ENCODE results near the gene NPEPPS. TPM values are rescaled to one million over a fixed set of nuclear protein-coding genes. Genes with fewer than 3 reads are reported as not detected.
A peak's percentile ranks its signal among the peaks of the same experiment; 100 is the strongest.

NPEPPS gene
- total and polyA plus RNA-seq, 9 donors: 55.2 to 178 (median 104) TPM

- H3K27me3 ChIP-seq: no peaks in the 10 kb centered on the region
- peaks cover 3% of the 10 kb centered on the region for H3K4me1 ChIP-seq (ENCODE audit: insufficient read depth)
- no peaks in the 10 kb centered on the region for H3K36me3 ChIP-seq
- no peak overlapping the region for H3K4me3 ChIP-seq
- WGBS, 3 donors: 42 to 45% (median 44%) methylated on average over 6 of the region's 6 CpGs
- no peak for DNase-seq
- intact Hi-C loops (cut with DNase I): no loop called here
- no peaks in the 10 kb centered on the region for H3K9me3 ChIP-seq
- no peak overlapping the region for H3K27ac ChIP-seq
- TF ChIP-seq EP300 (IDR thresholded peaks at IDR 0.05) (no peak), CTCF (IDR thresholded peaks at IDR 0.05) (no peak), POLR2A (IDR thresholded peaks at IDR 0.05) (no peak)
Measured at GRCh38 chr17:47654991-47655390, 124.1 kb downstream of the NPEPPS start.

- 56 to 70% (median 63%) methylated on average over 6 of the region's 6 CpGs for WGBS, 3 donors
- no peak overlapping the region for H3K27ac ChIP-seq
- no peaks in the 10 kb centered on the region for H3K36me3 ChIP-seq
- no peaks in the 10 kb centered on the region for H3K27me3 ChIP-seq
- H3K4me1 ChIP-seq (ENCODE audit: insufficient read depth): no peaks in the 10 kb centered on the region
- H3K4me3 ChIP-seq: no peak overlapping the region
- intact Hi-C loops (cut with DNase I): no loop called here
- H3K9me3 ChIP-seq: no peaks in the 10 kb centered on the region
- DNase-seq: no peak
- no peak for TF ChIP-seq EP300 (IDR thresholded peaks at IDR 0.05)
Measured at GRCh38 chr17:47660064-47660492, 129.2 kb downstream of the NPEPPS start.

- H3K36me3 ChIP-seq: no peaks in the 10 kb centered on the region
- peak in 2 of 5 donors; percentile 44 to 58 for DNase-seq
- no peaks in the 10 kb centered on the region for H3K9me3 ChIP-seq
- TF ChIP-seq POLR2A (IDR thresholded peaks at IDR 0.05) (no peak), CTCF (IDR thresholded peaks at IDR 0.05) (peak; percentile 49 to 68 (median 51)), EP300 (IDR thresholded peaks at IDR 0.05) (no peak)
- intact Hi-C loops (cut with DNase I): no loop called here
- no peak overlapping the region for H3K27ac ChIP-seq
- WGBS, 3 donors: 45 to 46% (median 46%) methylated on average over 6 of the region's 6 CpGs
- H3K4me1 ChIP-seq (ENCODE audit: insufficient read depth): no peaks in the 10 kb centered on the region
- H3K4me3 ChIP-seq: no peak overlapping the region
- no peaks in the 10 kb centered on the region for H3K27me3 ChIP-seq
Measured at GRCh38 chr17:47663912-47664623, 133.2 kb downstream of the NPEPPS start.

GRCh38 chr17:47664624-47664941, 133.7 kb downstream of the NPEPPS start:
- intact Hi-C loops (cut with DNase I): no loop called here
- H3K4me3 ChIP-seq: no peak overlapping the region
- H3K36me3 ChIP-seq: no peaks in the 10 kb centered on the region
- H3K27ac ChIP-seq: no peak overlapping the region
- TF ChIP-seq EP300 (IDR thresholded peaks at IDR 0.05) (no peak), CTCF (IDR thresholded peaks at IDR 0.05) (peak in 1 of 3 donors; percentile 6)
- no peaks in the 10 kb centered on the region for H3K4me1 ChIP-seq (ENCODE audit: insufficient read depth)
- DNase-seq: no peak
- no peaks in the 10 kb centered on the region for H3K27me3 ChIP-seq
- H3K9me3 ChIP-seq: no peaks in the 10 kb centered on the region

GRCh38 chr17:47665655-47666054, 134.7 kb downstream of the NPEPPS start:
- Histone ChIP-seq H3K27ac (no peak overlapping the region), H3K36me3 (no peaks in the 10 kb centered on the region), H3K4me1 (ENCODE audit: insufficient read depth) (no peaks in the 10 kb centered on the region), H3K4me3 (no peak overlapping the region), H3K27me3 (no peaks in the 10 kb centered on the region), H3K9me3 (no peaks in the 10 kb centered on the region)
- 53 to 64% (median 59%) methylated on average over 3 of the region's 3 CpGs for WGBS, 3 donors
- intact Hi-C loops (cut with DNase I): no loop called here
- no peak for DNase-seq
- TF ChIP-seq EP300 (IDR thresholded peaks at IDR 0.05) (no peak), CTCF (IDR thresholded peaks at IDR 0.05) (no peak), POLR2A (IDR thresholded peaks at IDR 0.05) (no peak)

Measured in ovary (tissue), 9 donors.